Activated T-helper 17 cell treated with anti-CD3 and anti-CD28 coated beads, Interleukin-2, amount 50 U/mL, for 72 hours (primary cell): ENCODE measurements around the gene COL4A2. TPM values are rescaled to one million over a fixed set of nuclear protein-coding genes. Genes with fewer than 3 reads are reported as not detected.

Source experiments
- ATAC-seq: fragments of 150-1000 bp; cut with Tn5 transposase; replicated peaks from 2 replicates; pipeline ENCODE4 v1.10.0; 2021; ENCODE audit warnings: mild to moderate bottlenecking, moderate library complexity
- H3K27ac Mint-ChIP-seq: one replicate; pipeline ENCODE4 v1.8.0; 2022; ENCODE audit warnings: mixed read lengths
- H3K27me3 Mint-ChIP-seq: one replicate; pipeline ENCODE4 v1.8.0; 2022; ENCODE audit warnings: mixed read lengths
- H3K36me3 Mint-ChIP-seq: one replicate; pipeline ENCODE4 v1.8.0; 2022; ENCODE audit warnings: low read depth, mild to moderate bottlenecking, mixed read lengths
- H3K4me1 Mint-ChIP-seq: one replicate; pipeline ENCODE4 v1.8.0; 2022; ENCODE audit warnings: mixed read lengths
- H3K4me3 Mint-ChIP-seq: one replicate; pipeline ENCODE4 v1.8.0; 2022; ENCODE audit warnings: mild to moderate bottlenecking, mixed read lengths
- H3K9me3 Mint-ChIP-seq: one replicate; pipeline ENCODE4 v1.8.0; 2022; ENCODE audit warnings: mixed read lengths
- total RNA-seq, 2 donors: library from RNA; stranded (reverse); gene quantifications; one replicate each; pipeline ENCODE4 v1.2.3, GENCODE V29; 2022

Gene COL4A2
- total RNA-seq, 2 donors from 2014 or later: 0.56 TPM; not detected in 1

GRCh38 chr13:110324026-110324749, 17.1 kb downstream of the COL4A2 start:
- H3K4me3 Mint-ChIP-seq: no peak overlapping the region
- H3K36me3 Mint-ChIP-seq: no peaks in the 10 kb centered on the region
- H3K27ac Mint-ChIP-seq: no peak overlapping the region
- no peak for ATAC-seq
- no peaks in the 10 kb centered on the region for H3K9me3 Mint-ChIP-seq
- H3K4me1 Mint-ChIP-seq: no peaks in the 10 kb centered on the region
- peaks cover 43% of the 10 kb centered on the region for H3K27me3 Mint-ChIP-seq

- no peak overlapping the region for H3K4me3 Mint-ChIP-seq
- no peak for ATAC-seq
- H3K4me1 Mint-ChIP-seq: no peaks in the 10 kb centered on the region
- H3K36me3 Mint-ChIP-seq: no peaks in the 10 kb centered on the region
- H3K27ac Mint-ChIP-seq: no peak overlapping the region
- H3K27me3 Mint-ChIP-seq: peaks cover 44% of the 10 kb centered on the region
- no peaks in the 10 kb centered on the region for H3K9me3 Mint-ChIP-seq
These were observed 19.3 kb downstream of the COL4A2 start for GRCh38 chr13:110326263-110326904.

- ATAC-seq: no peak
- Mint-ChIP-seq H3K9me3 (no peaks in the 10 kb centered on the region), H3K4me3 (no peak overlapping the region), H3K36me3 (no peaks in the 10 kb centered on the region), H3K4me1 (no peaks in the 10 kb centered on the region), H3K27me3 (peaks cover 43% of the 10 kb centered on the region), H3K27ac (no peak overlapping the region)
These were observed 20.1 kb downstream of the COL4A2 start for GRCh38 chr13:110327051-110327721.

GRCh38 chr13:110328573-110328972, 21.5 kb downstream of the COL4A2 start:
- Mint-ChIP-seq H3K4me1 (no peaks in the 10 kb centered on the region), H3K27ac (no peak overlapping the region), H3K27me3 (peaks cover 41% of the 10 kb centered on the region), H3K36me3 (no peaks in the 10 kb centered on the region), H3K9me3 (peaks cover 3% of the 10 kb centered on the region), H3K4me3 (no peak overlapping the region)
- ATAC-seq: no peak

GRCh38 chr13:110329258-110329657, 22.2 kb downstream of the COL4A2 start:
- Mint-ChIP-seq H3K27ac (no peak overlapping the region), H3K4me3 (no peak overlapping the region), H3K36me3 (no peaks in the 10 kb centered on the region), H3K9me3 (peaks cover 3% of the 10 kb centered on the region), H3K27me3 (peaks cover 39% of the 10 kb centered on the region), H3K4me1 (no peaks in the 10 kb centered on the region)
- no peak for ATAC-seq

- Mint-ChIP-seq H3K4me3 (no peak overlapping the region), H3K27me3 (peaks cover 38% of the 10 kb centered on the region), H3K4me1 (no peaks in the 10 kb centered on the region), H3K36me3 (no peaks in the 10 kb centered on the region), H3K9me3 (peaks cover 3% of the 10 kb centered on the region), H3K27ac (no peak overlapping the region)
- no peak for ATAC-seq
These were observed 22.8 kb downstream of the COL4A2 start for GRCh38 chr13:110329798-110330461.

- H3K27me3 Mint-ChIP-seq: peaks cover 34% of the 10 kb centered on the region
- no peak overlapping the region for H3K4me3 Mint-ChIP-seq
- no peak for ATAC-seq
These were observed 23.5 kb downstream of the COL4A2 start for GRCh38 chr13:110330491-110331011.

GRCh38 chr13:110331362-110331761, 24.3 kb downstream of the COL4A2 start:
- no peak for ATAC-seq
- Mint-ChIP-seq H3K36me3 (no peaks in the 10 kb centered on the region), H3K9me3 (peaks cover 6% of the 10 kb centered on the region), H3K4me3 (no peak overlapping the region), H3K4me1 (no peaks in the 10 kb centered on the region), H3K27ac (no peak overlapping the region), H3K27me3 (peaks cover 34% of the 10 kb centered on the region)

More at GRCh38 chr13:110330491-110331011, 23.5 kb downstream of the COL4A2 start:
- Mint-ChIP-seq H3K27ac (no peak overlapping the region), H3K36me3 (no peaks in the 10 kb centered on the region), H3K4me1 (no peaks in the 10 kb centered on the region), H3K9me3 (peaks cover 6% of the 10 kb centered on the region)

- Mint-ChIP-seq H3K36me3 (no peaks in the 10 kb centered on the region), H3K9me3 (peaks cover 6% of the 10 kb centered on the region), H3K4me3 (no peak overlapping the region), H3K4me1 (no peaks in the 10 kb centered on the region), H3K27me3 (peaks cover 24% of the 10 kb centered on the region), H3K27ac (no peak overlapping the region)
- no peak for ATAC-seq
These were observed 25.7 kb downstream of the COL4A2 start for GRCh38 chr13:110332750-110333149.

- H3K27me3 Mint-ChIP-seq: peaks cover 27% of the 10 kb centered on the region
- H3K36me3 Mint-ChIP-seq: no peaks in the 10 kb centered on the region
- H3K4me1 Mint-ChIP-seq: no peaks in the 10 kb centered on the region
- H3K4me3 Mint-ChIP-seq: no peak overlapping the region
- H3K27ac Mint-ChIP-seq: no peak overlapping the region
- peaks cover 6% of the 10 kb centered on the region for H3K9me3 Mint-ChIP-seq
- ATAC-seq: no peak
These were observed 26.8 kb downstream of the COL4A2 start for GRCh38 chr13:110333837-110334236.

GRCh38 chr13:110334256-110334655, 27.2 kb downstream of the COL4A2 start:
- no peak for ATAC-seq

GRCh38 chr13:110334841-110335490, 27.9 kb downstream of the COL4A2 start:
- no peak for ATAC-seq
- peaks cover under 1% of the 10 kb centered on the region for H3K36me3 Mint-ChIP-seq
- H3K27ac Mint-ChIP-seq: no peak overlapping the region
- H3K4me1 Mint-ChIP-seq: no peaks in the 10 kb centered on the region
- peaks cover 30% of the 10 kb centered on the region for H3K27me3 Mint-ChIP-seq
- H3K4me3 Mint-ChIP-seq: no peak overlapping the region
- H3K9me3 Mint-ChIP-seq: peaks cover 6% of the 10 kb centered on the region

More at GRCh38 chr13:110334256-110334655, 27.2 kb downstream of the COL4A2 start:
- Mint-ChIP-seq H3K4me3 (no peak overlapping the region), H3K27ac (no peak overlapping the region), H3K36me3 (no peaks in the 10 kb centered on the region), H3K4me1 (no peaks in the 10 kb centered on the region), H3K27me3 (peaks cover 30% of the 10 kb centered on the region), H3K9me3 (peaks cover 6% of the 10 kb centered on the region)

- Mint-ChIP-seq H3K4me3 (no peak overlapping the region), H3K27me3 (peaks cover 35% of the 10 kb centered on the region), H3K36me3 (peaks cover 4% of the 10 kb centered on the region), H3K27ac (no peak overlapping the region), H3K9me3 (peaks cover 6% of the 10 kb centered on the region), H3K4me1 (peaks cover 11% of the 10 kb centered on the region)
- no peak for ATAC-seq
These were observed 29.0 kb downstream of the COL4A2 start for GRCh38 chr13:110336108-110336507.

- Mint-ChIP-seq H3K27me3 (peaks cover 37% of the 10 kb centered on the region), H3K36me3 (peaks cover 4% of the 10 kb centered on the region), H3K4me3 (no peak overlapping the region), H3K27ac (no peak overlapping the region), H3K9me3 (peaks cover 6% of the 10 kb centered on the region), H3K4me1 (peaks cover 15% of the 10 kb centered on the region)
- no peak for ATAC-seq
These were observed 29.6 kb downstream of the COL4A2 start for GRCh38 chr13:110336681-110337080.
